A549 treated with dexamethasone at 1 μM for 4 hours (cell line): Measurements from ENCODE around the gene OR2A42. TPM values are rescaled to one million over a fixed set of nuclear protein-coding genes. Genes with fewer than 3 reads are reported as not detected.

Experiments used
- total RNA-seq: library from RNA; stranded (reverse); fragments of 200-300 nt; extraction: Qiagen RNA extraction; gene quantifications from 5 replicates; pipeline ENCODE4 v1.2.3, GENCODE V29; 2022

OR2A42 gene, protein sequence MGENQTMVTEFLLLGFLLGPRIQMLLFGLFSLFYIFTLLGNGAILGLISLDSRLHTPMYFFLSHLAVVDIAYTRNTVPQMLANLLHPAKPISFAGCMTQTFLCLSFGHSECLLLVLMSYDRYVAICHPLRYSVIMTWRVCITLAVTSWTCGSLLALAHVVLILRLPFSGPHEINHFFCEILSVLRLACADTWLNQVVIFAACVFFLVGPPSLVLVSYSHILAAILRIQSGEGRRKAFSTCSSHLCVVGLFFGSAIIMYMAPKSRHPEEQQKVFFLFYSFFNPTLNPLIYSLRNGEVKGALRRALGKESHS
- total RNA-seq = not detected in 5 replicates

DNA sequence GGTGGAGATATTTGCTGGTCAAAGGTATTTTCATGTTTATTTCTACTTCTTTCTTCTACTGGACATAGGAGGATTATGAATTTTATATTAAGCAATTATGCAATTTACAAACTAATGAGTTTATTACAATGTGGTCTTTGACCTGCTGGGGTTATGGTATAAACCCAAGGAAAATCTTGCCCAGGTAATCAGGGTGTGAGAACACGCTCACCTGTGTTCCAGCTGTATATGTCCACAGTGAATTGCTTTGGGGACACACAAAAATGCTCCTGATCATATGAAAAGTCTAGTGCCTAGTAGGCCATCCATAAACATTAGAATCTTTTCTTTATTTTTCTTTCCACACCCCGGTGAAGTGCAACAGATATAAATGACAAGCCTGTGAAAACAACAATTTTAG, at the start of gene OR2A42:
TSS of gene OR2A42 (minus strand) at position 241 of the 400 bp plus-strand sequence. CDS start 6,762 bp downstream, outside the sequence.

GRCh38 chr7:144269188-144269587, 29.8 kb upstream of the OR2A42 start, which contains the start of gene CTAGE8:
Gene CTAGE8, minus strand, starts transcription at chr7:144269288. Its CDS starts 38 bp downstream, at chr7:144269250.

DNA sequence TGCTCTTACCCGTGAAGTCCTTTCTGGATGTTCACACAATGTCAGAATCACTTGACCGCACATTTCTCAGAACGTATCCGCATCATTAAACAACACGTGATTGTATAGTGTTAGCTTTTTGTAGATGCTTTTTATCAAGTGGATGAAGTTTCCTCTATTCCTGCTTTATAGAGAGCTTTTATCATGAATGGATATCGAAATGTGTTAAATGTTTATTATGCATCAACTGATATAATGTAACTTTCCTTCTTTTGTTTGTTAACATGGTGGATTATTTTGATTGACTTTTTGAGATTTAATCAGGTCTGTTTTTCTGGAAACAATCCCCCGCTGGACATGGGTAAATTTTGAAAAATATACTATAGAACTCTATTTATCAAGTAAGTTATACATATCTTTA, 25.3 kb upstream of the OR2A42 start, which contains the start of gene OR2A7:
TSS of gene OR2A7 (minus strand) at position 101 of the 400 bp plus-strand sequence. CDS start 5,164 bp downstream, outside the sequence.

GRCh38 chr7:144195212-144195872, 44.1 kb downstream of the OR2A42 start, which contains the start of gene ARHGEF35:
Gene ARHGEF35, minus strand, starts transcription at chr7:144195833. Its CDS starts 7,450 bp downstream, at chr7:144188383.

DNA sequence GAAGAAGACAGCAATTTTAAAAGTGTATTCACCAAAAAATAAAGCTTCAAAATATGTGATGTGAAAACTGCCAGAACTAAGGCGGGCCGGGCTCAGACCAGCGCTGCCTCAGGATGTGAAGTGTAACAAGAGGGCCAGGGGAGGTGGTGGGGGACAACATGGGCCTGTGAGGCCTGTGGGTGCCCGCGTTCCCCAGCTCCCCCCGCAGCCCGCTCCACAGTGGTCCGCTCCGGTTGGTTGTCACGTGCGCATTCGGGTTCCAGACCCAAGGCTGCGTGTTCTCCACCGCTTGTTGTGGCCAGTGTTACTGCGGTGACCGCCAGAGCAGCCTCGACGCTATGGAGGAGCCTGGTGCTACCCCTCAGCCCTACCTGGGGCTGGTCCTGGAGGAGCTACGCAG, 56.2 kb downstream of the OR2A42 start, which contains the start of gene CTAGE4:
TSS of gene CTAGE4 (plus strand) at position 301 of the 400 bp plus-strand sequence. CDS start at position 339, 38 bp downstream.

Other genes starting within 250 kb of the OR2A42 start
- not detected in 5 replicates for gene OR6B1, start 239.3 kb downstream of the OR2A42 start, total RNA-seq
- gene OR2A5, start 190.7 kb downstream of the OR2A42 start, total RNA-seq = not detected in 5 replicates
- gene OR2A25, start 169.8 kb downstream of the OR2A42 start, total RNA-seq = not detected in 5 replicates
- gene OR2A12, start 153.3 kb downstream of the OR2A42 start, total RNA-seq = not detected in 5 replicates
- gene OR2A2, start 130.0 kb downstream of the OR2A42 start, total RNA-seq = not detected in 5 replicates
- gene OR2A14, start 116.4 kb downstream of the OR2A42 start, total RNA-seq = not detected in 5 replicates
- 0.05 TPM in 2 of 5 replicates, not detected in the others for gene CTAGE4, start 56.1 kb downstream of the OR2A42 start, total RNA-seq
- gene ARHGEF35, start 43.8 kb downstream of the OR2A42 start, total RNA-seq = 0.37 to 0.68 TPM (median 0.46 TPM) in 5 replicates
- not detected in 5 replicates for gene OR2A7, start 25.2 kb upstream of the OR2A42 start, total RNA-seq
- not detected in 5 replicates for gene CTAGE8, start 29.7 kb upstream of the OR2A42 start, total RNA-seq
- gene OR2A1, start 72.8 kb upstream of the OR2A42 start, total RNA-seq = not detected in 5 replicates
- 2.9 to 3.2 TPM (median 3.0 TPM) in 5 replicates for gene ARHGEF5, start 115.8 kb upstream of the OR2A42 start, total RNA-seq
- gene NOBOX, start 164.1 kb upstream of the OR2A42 start, total RNA-seq = not detected in 5 replicates